ENCODE measurements around the gene ANO3.

- no peak for TF ChIP-seq GATA2 (IDR thresholded peaks at IDR 0.05; ENCODE audit: low read depth, low read length)
- TF ChIP-seq GATA3 (IDR thresholded peaks at IDR 0.05; ENCODE audit: low read depth, low read length) = no peak
These were observed 10.4 kb upstream of the ANO3 start for GRCh38 chr11:26321516-26321915.
